A549 (cell line): ENCODE data around the gene COQ5.

Experiments
- CTCF ChIP-seq: fragments of >200 bp; sonication (Bioruptor Twin); formaldehyde crosslinking; IDR thresholded peaks from 3 replicates; pipeline ENCODE4 v1.5.1; 2016
- MAX ChIP-seq: IDR thresholded peaks from 2 replicates; pipeline ENCODE4 v1.6.1; 2012
- MYC ChIP-seq: IDR thresholded peaks from 2 replicates; pipeline ENCODE4 v1.6.1; 2012; ENCODE audit warnings: mild to moderate bottlenecking, inconsistent platforms, low read length, improper control_type of control experiment, borderline replicate concordance
- PHF8 ChIP-seq: fragments of 200-600 bp; sonication (generic); IDR thresholded peaks from 2 replicates; pipeline ENCODE4 v1.6.1; 2016; ENCODE audit warnings: low read depth, mild to moderate bottlenecking, antibody characterized with exemption, moderate library complexity, borderline replicate concordance
- POLR2A ChIP-seq: IDR thresholded peaks from 2 replicates; pipeline ENCODE4 v1.6.1; 2012; ENCODE audit warnings: mild to moderate bottlenecking, low read length
- RCOR1 ChIP-seq: fragments of 150-350 bp; IDR thresholded peaks from 2 replicates; pipeline ENCODE4 v1.6.1; 2014; ENCODE audit warnings: antibody characterized with exemption, low read length, low read depth
- RFX5 ChIP-seq: fragments of 450-650 bp; IDR thresholded peaks from 2 replicates; pipeline ENCODE4 v1.7.1; 2014; ENCODE audit warnings: antibody characterized with exemption, mild to moderate bottlenecking, moderate library complexity
- SMC3 ChIP-seq: fragments of >200 bp; sonication (Bioruptor Twin); formaldehyde crosslinking; IDR thresholded peaks from 3 replicates; pipeline ENCODE4 v1.6.1; 2018; ENCODE audit warnings: inconsistent platforms
- ZNF302 ChIP-seq: fragments of 250-450 bp; sonication (Bioruptor Pico); IDR thresholded peaks from 2 replicates; pipeline ENCODE4 v1.9.0; 2021; ENCODE audit warnings: inconsistent platforms, mild to moderate bottlenecking, moderate library complexity

GRCh38 chr12:120544691-120545090 lies 15.7 kb upstream of the COQ5 start:
- TF ChIP-seq CTCF (no peak), POLR2A (no peak), MYC (no peak), RCOR1 (no peak), MAX (no peak), PHF8 (no peak), RFX5 (no peak), ZNF302 (CRISPR knock-in tag) (no peak), SMC3 (no peak)
